ENCODE measurements around the gene ELAVL3.

- TF ChIP-seq CTCF (IDR thresholded peaks at IDR 0.05) = no peak
- TF ChIP-seq POLR2A (IDR thresholded peaks at IDR 0.05) = no peak
Measured at GRCh38 chr19:11513946-11514345, 33.1 kb upstream of the ELAVL3 start.
